Pulmonary artery endothelial cell (primary cell): ENCODE results near the gene USP17L19. TPM values are rescaled to one million over a fixed set of nuclear protein-coding genes. Genes with fewer than 3 reads are reported as not detected.
"Not testable (repeated sequence)": the region's sequence is repeated elsewhere in the genome, so short reads cannot be mapped to it uniquely, and the experiment has no call there.

ENCODE experiments used
- DNase-seq: peaks from one replicate; pipeline ENCODE4 v3.0.0-alpha.2; 2011; ENCODE audit warnings: low read depth, low spot score
- total RNA-seq: library from RNA; depleted of rRNA; stranded (reverse); fragments of >200 nt; gene quantifications from 2 replicates; pipeline ENCODE4 v1.2.3, GENCODE V29; 2014

Gene USP17L19
- not detected in 2 replicates for total RNA-seq

GRCh38 chr4:9253078-9253477 is at the start of gene USP17L19:
USP17L19 (plus strand) TSS chr4:9253378; CDS start chr4:9253378, 0 bp downstream.
- not testable (repeated sequence) for DNase-seq

DNA sequence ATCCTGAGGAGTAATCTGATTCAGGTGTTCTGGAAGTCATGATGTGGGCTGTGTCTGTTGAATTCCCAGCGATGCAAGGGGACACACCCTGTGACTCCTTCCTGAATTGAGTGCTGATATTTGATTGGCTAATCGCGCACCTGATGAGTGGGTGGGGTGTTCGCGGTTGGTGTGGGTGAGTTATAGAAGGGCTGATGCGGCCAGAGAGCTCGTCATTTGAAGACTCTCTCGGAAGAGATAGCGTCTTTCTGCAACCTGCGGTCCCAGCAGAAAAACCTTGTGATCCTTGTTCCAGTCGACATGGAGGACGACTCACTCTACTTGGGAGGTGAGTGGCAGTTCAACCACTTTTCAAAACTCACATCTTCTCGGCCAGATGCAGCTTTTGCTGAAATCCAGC is 42.8 kb upstream of the USP17L19 start, which contains the start of gene USP17L10:
Gene USP17L10, plus strand, starts transcription at position 301 of the 400 bp plus-strand sequence. Its CDS starts 0 bp downstream, at position 301.
- not testable (repeated sequence) for DNase-seq

- DNase-seq, result not testable (repeated sequence)
These were observed 38.5 kb upstream of the USP17L19 start for GRCh38 chr4:9214701-9215100.

GRCh38 chr4:9215105-9215504 is 38.1 kb upstream of the USP17L19 start, which contains the start of gene USP17L11:
USP17L11 (plus strand) TSS chr4:9215405; CDS start chr4:9215405, 0 bp downstream.
- DNase-seq, result not testable (repeated sequence)

DNA sequence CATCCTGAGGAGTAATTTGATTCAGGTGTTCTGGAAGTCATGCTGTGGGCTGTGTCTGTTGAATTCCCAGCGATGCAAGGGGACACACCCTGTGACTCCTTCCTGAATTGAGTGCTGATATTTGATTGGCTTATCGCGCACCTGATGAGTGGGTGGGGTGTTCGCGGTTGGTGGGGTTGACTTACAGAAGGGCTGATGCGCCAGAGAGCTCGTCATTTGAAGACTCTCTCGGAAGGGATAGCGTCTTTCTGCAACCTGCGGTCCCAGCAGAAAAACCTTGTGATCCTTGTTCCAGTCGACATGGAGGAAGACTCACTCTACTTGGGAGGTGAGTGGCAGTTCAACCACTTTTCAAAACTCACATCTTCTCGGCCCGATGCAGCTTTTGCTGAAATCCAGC is 33.3 kb upstream of the USP17L19 start, which contains the start of gene USP17L12:
Gene USP17L12, plus strand, starts transcription at position 301 of the 400 bp plus-strand sequence. Its CDS starts 0 bp downstream, at position 301.
- DNase-seq, result not testable (repeated sequence)

DNA sequence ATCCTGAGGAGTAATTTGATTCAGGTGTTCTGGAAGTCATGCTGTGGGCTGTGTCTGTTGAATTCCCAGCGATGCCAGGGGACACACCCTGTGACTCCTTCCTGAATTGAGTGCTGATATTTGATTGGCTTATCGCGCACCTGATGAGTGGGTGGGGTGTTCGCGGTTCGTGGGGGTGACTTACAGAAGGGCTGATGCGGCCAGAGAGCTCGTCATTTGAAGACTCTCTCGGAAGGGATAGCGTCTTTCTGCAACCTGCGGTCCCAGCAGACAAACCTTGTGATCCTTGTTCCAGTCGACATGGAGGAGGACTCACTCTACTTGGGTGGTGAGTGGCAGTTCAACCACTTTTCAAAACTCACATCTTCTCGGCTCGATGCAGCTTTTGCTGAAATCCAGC is 28.6 kb upstream of the USP17L19 start, which contains the start of gene USP17L13:
Gene USP17L13, plus strand, starts transcription at position 301 of the 400 bp plus-strand sequence. Its CDS starts 0 bp downstream, at position 301.
- not testable (repeated sequence) for DNase-seq

- DNase-seq, result not testable (repeated sequence)
These were observed 22.9 kb upstream of the USP17L19 start for GRCh38 chr4:9230249-9230648.

DNA sequence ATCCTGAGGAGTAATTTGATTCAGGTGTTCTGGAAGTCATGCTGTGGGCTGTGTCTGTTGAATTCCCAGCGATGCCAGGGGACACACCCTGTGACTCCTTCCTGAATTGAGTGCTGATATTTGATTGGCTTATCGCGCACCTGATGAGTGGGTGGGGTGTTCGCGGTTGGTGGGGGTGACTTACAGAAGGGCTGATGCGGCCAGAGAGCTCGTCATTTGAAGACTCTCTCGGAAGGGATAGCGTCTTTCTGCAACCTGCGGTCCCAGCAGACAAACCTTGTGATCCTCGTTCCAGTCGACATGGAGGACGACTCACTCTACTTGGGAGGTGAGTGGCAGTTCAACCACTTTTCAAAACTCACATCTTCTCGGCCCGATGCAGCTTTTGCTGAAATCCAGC is 19.1 kb upstream of the USP17L19 start, which contains the start of gene USP17L15:
Gene USP17L15, plus strand, starts transcription at position 301 of the 400 bp plus-strand sequence. Its CDS starts 0 bp downstream, at position 301.
- not testable (repeated sequence) for DNase-seq

DNA sequence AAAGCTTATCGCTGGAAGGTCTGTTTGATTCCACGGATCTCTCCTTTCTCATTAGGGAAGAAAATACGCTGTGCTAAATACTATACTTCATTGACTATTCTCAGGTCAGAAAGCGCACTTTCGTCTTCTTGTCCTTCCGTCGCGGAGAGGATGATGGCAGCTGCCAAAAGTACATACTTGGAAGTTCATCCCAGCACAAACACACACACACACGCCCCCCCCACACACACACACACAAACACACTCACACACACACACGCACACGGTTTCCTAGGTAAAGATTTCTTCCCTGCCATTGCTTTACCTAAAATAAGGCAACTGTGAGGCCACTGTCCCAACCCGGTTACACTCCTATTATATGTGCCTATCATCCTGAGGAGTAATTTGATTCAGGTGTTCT is 14.7 kb upstream of the USP17L19 start:
- DNase-seq, result not testable (repeated sequence)

- not testable (repeated sequence) for DNase-seq
These were observed 9.6 kb upstream of the USP17L19 start, which contains the start of gene USP17L17 for GRCh38 chr4:9243579-9243978. USP17L17 (plus strand) TSS chr4:9243879; CDS start chr4:9243879, 0 bp downstream.

- not testable (repeated sequence) for DNase-seq
These were observed 5.1 kb upstream of the USP17L19 start, which contains the start of gene USP17L18 for GRCh38 chr4:9247953-9248680. USP17L18 (plus strand) TSS chr4:9248630; CDS start chr4:9248630, 0 bp downstream.

DNA sequence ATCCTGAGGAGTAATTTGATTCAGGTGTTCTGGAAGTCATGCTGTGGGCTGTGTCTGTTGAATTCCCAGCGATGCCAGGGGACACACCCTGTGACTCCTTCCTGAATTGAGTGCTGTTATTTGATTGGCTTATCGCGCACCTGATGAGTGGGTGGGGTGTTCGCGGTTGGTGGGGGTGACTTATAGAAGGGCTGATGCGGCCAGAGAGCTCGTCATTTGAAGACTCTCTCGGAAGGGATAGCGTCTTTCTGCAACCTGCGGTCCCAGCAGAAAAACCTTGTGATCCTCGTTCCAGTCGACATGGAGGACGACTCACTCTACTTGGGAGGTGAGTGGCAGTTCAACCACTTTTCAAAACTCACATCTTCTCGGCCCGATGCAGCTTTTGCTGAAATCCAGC is 4.6 kb downstream of the USP17L19 start, which contains the start of gene USP17L20:
Gene USP17L20, plus strand, starts transcription at position 301 of the 400 bp plus-strand sequence. Its CDS starts 0 bp downstream, at position 301.
- DNase-seq, result not testable (repeated sequence)

DNA sequence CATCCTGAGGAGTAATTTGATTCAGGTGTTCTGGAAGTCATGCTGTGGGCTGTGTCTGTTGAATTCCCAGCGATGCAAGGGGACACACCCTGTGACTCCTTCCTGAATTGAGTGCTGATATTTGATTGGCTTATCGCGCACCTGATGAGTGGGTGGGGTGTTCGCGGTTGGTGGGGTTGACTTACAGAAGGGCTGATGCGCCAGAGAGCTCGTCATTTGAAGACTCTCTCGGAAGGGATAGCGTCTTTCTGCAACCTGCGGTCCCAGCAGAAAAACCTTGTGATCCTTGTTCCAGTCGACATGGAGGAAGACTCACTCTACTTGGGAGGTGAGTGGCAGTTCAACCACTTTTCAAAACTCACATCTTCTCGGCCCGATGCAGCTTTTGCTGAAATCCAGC is 9.4 kb downstream of the USP17L19 start, which contains the start of gene USP17L21:
Gene USP17L21, plus strand, starts transcription at position 301 of the 400 bp plus-strand sequence. Its CDS starts 0 bp downstream, at position 301.
- not testable (repeated sequence) for DNase-seq

GRCh38 chr4:9267319-9267718 is 14.1 kb downstream of the USP17L19 start, which contains the start of gene USP17L22:
USP17L22 (plus strand) TSS chr4:9267619; CDS start chr4:9267619, 0 bp downstream.
- DNase-seq, result not testable (repeated sequence)

- not testable (repeated sequence) for DNase-seq
These were observed 18.5 kb downstream of the USP17L19 start for GRCh38 chr4:9271719-9272118.

Other genes starting within 250 kb of the USP17L19 start
- gene FAM90A26, start 83.0 kb upstream of the USP17L19 start, total RNA-seq, result not detected in 2 replicates
- not detected in 2 replicates for gene USP17L10, start 42.7 kb upstream of the USP17L19 start, total RNA-seq
- not detected in 2 replicates for gene USP17L11, start 38.0 kb upstream of the USP17L19 start, total RNA-seq
- not detected in 2 replicates for gene USP17L12, start 33.2 kb upstream of the USP17L19 start, total RNA-seq
- gene USP17L13, start 28.5 kb upstream of the USP17L19 start, total RNA-seq, result not detected in 2 replicates
- not detected in 2 replicates for gene USP17L15, start 19.0 kb upstream of the USP17L19 start, total RNA-seq
- gene USP17L17, start 9.5 kb upstream of the USP17L19 start, total RNA-seq, result not detected in 2 replicates
- gene USP17L18, start 4.7 kb upstream of the USP17L19 start, total RNA-seq, result not detected in 2 replicates
- gene USP17L20, start 4.7 kb downstream of the USP17L19 start, total RNA-seq, result not detected in 2 replicates
- gene USP17L21, start 9.5 kb downstream of the USP17L19 start, total RNA-seq, result not detected in 2 replicates
- not detected in 2 replicates for gene USP17L22, start 14.2 kb downstream of the USP17L19 start, total RNA-seq
- gene USP17L24, start 71.8 kb downstream of the USP17L19 start, total RNA-seq, result not detected in 2 replicates
- gene USP17L25, start 76.5 kb downstream of the USP17L19 start, total RNA-seq, result not detected in 2 replicates
- not detected in 2 replicates for gene USP17L26, start 81.3 kb downstream of the USP17L19 start, total RNA-seq
- gene USP17L5, start 86.0 kb downstream of the USP17L19 start, total RNA-seq, result not detected in 2 replicates
- gene USP17L27, start 90.8 kb downstream of the USP17L19 start, total RNA-seq, result not detected in 2 replicates
- not detected in 2 replicates for gene USP17L28, start 95.5 kb downstream of the USP17L19 start, total RNA-seq
- not detected in 2 replicates for gene USP17L29, start 100.3 kb downstream of the USP17L19 start, total RNA-seq
- not detected in 2 replicates for gene USP17L30, start 109.8 kb downstream of the USP17L19 start, total RNA-seq
- not detected in 2 replicates for gene DEFB131A, start 191.0 kb downstream of the USP17L19 start, total RNA-seq